ENCODE measurements around the gene MACROH2A1.

MACROH2A1 gene

GRCh38 chr5:135347392-135347791 lies 51.6 kb downstream of the MACROH2A1 start:
- no peak for TF ChIP-seq SPI1 (IDR thresholded peaks at IDR 0.05; ENCODE audit: borderline replicate concordance, low read depth)
- TF ChIP-seq GABPA (IDR thresholded peaks at IDR 0.05; ENCODE audit: low read depth), result no peak
- no peak for TF ChIP-seq POLR2AphosphoS5 (IDR thresholded peaks at IDR 0.05; ENCODE audit: low read depth)
- no peak for TF ChIP-seq CTCF (IDR thresholded peaks at IDR 0.05; ENCODE audit: insufficient read depth, low read length)
- no peak for TF ChIP-seq REST (IDR thresholded peaks at IDR 0.05; ENCODE audit: insufficient replicate concordance, low read depth)
- Histone ChIP-seq H3K4me3 (replicated peaks; ENCODE audit: insufficient read depth, low read length) (no peak overlapping the region), H3K27ac (replicated peaks) (no peak overlapping the region), H3K27me3 (ENCODE audit: insufficient read depth, poor library complexity, severe bottlenecking) (no peaks in the 10 kb centered on the region)
- no peak for DNase-seq (ENCODE audit: low read depth in 1 of 2, low spot score in 1 of 2)

GRCh38 chr5:135345956-135346731 lies 52.9 kb downstream of the MACROH2A1 start:
- H3K27me3 ChIP-seq (ENCODE audit: insufficient read depth, poor library complexity, severe bottlenecking), result no peaks in the 10 kb centered on the region
- no peak for TF ChIP-seq POLR2AphosphoS5 (IDR thresholded peaks at IDR 0.05; ENCODE audit: low read depth)
- no peak for TF ChIP-seq REST (IDR thresholded peaks at IDR 0.05; ENCODE audit: insufficient replicate concordance, low read depth)
- TF ChIP-seq CTCF (IDR thresholded peaks at IDR 0.05; ENCODE audit: insufficient read depth, low read length), result no peak
- no peak for TF ChIP-seq GABPA (IDR thresholded peaks at IDR 0.05; ENCODE audit: low read depth)
- TF ChIP-seq SPI1 (IDR thresholded peaks at IDR 0.05; ENCODE audit: borderline replicate concordance, low read depth), result no peak

GRCh38 chr5:135344349-135344748 lies 54.7 kb downstream of the MACROH2A1 start:
- TF ChIP-seq CTCF (IDR thresholded peaks at IDR 0.05; ENCODE audit: insufficient read depth, low read length), result no peak
- TF ChIP-seq SPI1 (IDR thresholded peaks at IDR 0.05; ENCODE audit: borderline replicate concordance, low read depth), result no peak
- no peak for TF ChIP-seq GABPA (IDR thresholded peaks at IDR 0.05; ENCODE audit: low read depth)
- TF ChIP-seq REST (IDR thresholded peaks at IDR 0.05; ENCODE audit: insufficient replicate concordance, low read depth), result no peak
- TF ChIP-seq POLR2AphosphoS5 (IDR thresholded peaks at IDR 0.05; ENCODE audit: low read depth), result no peak
- Histone ChIP-seq H3K4me3 (replicated peaks; ENCODE audit: insufficient read depth, low read length) (no peak overlapping the region), H3K27ac (replicated peaks) (no peak overlapping the region), H3K27me3 (ENCODE audit: insufficient read depth, poor library complexity, severe bottlenecking) (no peaks in the 10 kb centered on the region)
- no peak for DNase-seq (ENCODE audit: low read depth in 1 of 2, low spot score in 1 of 2)

More at GRCh38 chr5:135345956-135346731, 52.9 kb downstream of the MACROH2A1 start:
- Histone ChIP-seq H3K27ac (replicated peaks) (no peak overlapping the region), H3K4me3 (replicated peaks; ENCODE audit: insufficient read depth, low read length) (no peak overlapping the region)
- no peak for DNase-seq (ENCODE audit: low read depth in 1 of 2, low spot score in 1 of 2)
